SKM-1 treated with dmso at 0.1 percent for 144 hours (cell line): ENCODE measurements around the gene CCDC33.

ENCODE experiments used
- DNase-seq: peaks from one replicate; lab custom pipeline; 2025; ENCODE audit not compliant: unreplicated experiment; lab: John Stamatoyannopoulos, UW

Gene CCDC33

DNA sequence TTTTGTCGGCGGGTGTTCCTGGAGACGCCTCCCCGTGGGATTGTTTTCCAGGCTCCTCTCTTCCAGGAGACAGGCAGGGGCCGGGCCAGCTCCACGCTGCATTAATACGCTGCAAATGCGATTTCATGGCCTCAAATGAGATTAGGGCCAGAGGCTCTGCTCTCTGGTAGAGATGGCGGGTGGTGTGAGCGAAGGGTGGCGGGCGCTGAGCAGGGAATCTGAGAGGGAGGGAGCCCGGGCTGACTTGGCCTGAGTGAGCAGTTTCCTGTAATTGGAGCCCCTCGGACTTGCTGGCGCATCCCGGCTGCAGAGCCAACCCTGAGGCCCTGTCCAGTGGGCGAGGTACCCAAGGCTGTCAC is 7.4 kb upstream of the CCDC33 start:
- DNase-seq = no peak

DNA sequence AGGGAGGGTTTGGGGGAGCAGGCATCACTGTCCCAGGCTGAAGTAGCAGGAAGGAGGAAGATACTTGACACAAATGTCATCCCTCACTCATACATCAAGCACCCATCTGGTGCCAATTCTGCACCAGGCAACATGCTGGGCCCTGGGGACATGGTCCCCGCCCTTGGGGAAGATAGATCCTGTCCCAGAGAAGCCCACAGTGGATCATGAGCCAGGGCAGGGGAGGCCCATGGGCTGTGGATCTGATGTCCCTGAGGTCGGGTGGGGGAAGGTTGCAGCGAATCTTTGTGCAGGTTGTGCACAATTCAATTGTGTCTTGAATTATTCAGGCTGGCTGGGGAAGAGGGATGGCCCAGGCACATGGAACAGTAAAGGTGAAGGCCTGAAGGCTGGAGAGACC is 6.4 kb upstream of the CCDC33 start:
- no peak for DNase-seq

DNA sequence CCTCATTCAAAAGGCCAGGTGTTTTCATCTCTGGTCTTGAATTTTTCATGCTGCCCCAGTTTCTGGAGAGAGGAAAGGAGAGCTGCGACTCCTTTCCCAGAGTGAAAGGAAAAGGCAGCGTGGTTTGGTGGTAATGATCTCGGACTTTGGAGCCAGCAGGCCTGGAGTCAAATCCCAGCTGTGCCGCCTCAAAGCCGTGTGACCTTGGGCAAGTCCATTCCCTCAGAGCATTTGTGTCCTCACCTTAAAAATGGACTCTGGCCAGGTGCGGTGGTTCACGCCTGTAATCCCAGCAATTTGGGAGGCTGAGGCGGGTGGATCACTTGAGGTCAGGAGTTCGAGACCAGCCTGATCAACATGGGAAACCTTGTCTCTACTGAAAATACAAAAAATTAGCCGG is 4.7 kb upstream of the CCDC33 start:
- DNase-seq = no peak

DNA sequence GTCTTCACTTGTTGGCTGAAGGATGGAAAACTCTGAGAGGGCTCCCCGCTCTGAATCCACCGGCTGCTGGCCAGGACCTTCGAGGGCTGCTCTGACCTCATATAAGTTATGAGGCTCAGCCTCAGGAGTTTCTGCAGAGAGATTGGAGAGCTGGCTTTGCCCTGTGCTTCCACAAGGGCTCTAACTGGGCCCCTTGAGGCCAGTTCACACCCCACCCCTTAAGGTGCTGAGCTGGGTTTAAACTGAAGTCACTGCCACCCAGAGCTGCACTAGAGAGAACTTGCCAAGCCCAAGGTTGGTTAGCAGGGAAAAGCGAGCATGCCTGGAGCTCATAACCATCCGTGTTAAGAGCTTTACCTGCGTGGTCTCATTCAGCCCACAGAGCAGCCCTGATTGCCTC is 2.8 kb upstream of the CCDC33 start:
- DNase-seq = no peak

DNA sequence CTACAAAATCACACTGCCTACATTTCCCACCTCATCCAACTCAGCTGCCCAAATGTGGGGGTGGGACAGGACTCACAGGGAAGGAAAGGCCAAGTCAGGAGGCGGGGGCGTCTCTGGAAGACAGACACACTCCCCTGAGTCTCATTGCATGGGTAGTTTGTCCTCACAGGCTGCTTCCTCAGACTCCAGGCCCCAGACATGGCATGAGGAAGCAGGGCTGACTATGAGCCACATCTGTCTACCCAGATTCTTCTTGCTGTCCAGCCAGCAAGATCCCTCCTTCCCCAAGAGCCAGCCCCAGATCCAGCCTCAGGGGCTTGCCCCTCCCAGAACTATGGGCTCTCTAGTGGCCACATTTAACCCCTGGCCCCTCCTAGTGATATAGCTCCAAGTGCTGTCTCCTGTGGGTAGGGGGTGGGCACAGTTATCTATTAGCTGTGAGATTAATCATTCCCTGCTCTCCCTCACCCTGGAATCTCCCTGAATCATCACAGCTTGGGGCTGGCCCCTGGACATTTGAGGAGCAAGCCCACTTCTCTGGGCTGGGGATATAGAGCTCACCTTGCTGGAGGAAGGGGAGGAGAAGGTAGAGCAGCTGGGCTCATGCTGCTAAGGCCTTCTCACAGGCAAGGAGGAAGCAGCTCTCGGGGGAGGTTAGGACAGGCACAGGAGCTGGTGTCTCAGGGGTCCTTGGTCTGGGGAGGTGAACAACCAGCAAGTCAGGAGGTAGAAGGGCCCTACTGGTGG is 2.1 kb upstream of the CCDC33 start:
- no peak for DNase-seq

DNA sequence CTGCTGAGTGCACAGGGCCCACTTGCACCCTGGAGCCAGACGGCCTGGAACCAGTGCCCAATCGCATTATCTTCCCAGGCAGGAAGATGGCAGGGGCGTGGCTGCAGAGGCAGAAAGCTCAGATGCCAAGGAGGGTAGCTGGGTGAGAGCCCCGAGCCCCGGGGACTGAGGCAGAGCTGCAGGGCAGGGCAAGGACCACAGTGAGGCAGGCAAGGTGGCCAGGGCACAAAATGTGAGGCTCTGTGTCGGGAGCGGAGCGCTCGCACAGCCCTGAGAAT is 1.6 kb upstream of the CCDC33 start:
- DNase-seq = no peak

DNA sequence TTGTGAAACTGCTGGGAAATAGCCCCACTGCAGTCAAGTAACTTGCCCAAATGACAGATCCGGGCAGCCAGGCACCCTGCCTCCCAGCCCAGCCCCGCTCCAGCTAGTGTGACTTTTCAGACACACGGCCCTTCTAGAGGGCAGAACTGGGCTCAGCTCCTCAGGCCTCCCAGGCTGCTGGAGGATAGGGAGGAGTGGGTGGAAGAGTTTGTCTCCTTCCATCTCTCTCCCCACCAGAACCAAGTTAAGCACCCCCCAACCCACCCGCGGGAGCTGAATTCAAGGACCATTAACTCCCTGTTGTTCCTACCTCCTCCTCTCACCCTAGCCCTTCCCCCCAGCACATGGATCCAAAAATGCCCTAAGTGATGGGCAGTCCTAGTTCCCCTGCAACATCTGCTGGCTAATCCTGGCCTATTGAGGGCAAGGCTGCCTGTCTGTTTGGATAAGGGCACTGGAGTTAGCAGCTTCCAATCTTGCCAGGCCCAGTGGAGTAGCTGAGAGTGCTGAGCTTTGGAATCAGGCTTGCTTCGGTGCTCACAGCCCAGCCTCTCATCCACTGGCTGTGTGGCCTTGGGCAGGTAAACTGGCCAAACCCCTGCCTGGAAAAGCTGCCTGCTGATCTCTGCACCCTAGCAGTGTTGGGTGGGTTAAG is 3.1 kb downstream of the CCDC33 start:
- DNase-seq = no peak

DNA sequence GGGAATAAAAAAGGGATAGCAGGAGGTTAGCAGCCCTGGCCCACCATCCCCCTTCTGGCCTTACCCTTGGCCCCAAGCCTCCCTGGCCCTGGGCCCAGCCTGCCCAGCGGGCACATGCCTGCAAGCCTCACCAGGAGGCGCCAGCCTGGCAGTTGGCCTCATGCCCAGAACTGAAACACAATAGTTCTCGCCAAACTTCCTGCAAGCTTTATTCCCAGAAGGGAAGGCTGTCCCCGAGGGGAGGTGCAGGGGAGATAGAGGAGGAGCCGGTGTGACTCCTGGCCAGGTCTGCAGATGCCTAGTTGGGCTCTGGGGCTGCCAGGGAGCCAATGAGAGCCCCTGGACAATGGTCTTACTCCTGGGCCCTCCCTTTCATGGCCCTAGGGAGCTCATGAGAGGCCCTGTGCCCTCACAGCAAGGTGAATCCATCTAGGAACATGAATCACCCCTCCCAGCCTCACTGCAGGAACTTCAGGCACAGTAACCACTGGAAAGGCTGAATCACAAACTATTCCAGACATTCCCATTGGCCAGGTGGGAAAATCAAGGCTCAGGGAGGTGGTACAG is 4.0 kb downstream of the CCDC33 start:
- DNase-seq = no peak

DNA sequence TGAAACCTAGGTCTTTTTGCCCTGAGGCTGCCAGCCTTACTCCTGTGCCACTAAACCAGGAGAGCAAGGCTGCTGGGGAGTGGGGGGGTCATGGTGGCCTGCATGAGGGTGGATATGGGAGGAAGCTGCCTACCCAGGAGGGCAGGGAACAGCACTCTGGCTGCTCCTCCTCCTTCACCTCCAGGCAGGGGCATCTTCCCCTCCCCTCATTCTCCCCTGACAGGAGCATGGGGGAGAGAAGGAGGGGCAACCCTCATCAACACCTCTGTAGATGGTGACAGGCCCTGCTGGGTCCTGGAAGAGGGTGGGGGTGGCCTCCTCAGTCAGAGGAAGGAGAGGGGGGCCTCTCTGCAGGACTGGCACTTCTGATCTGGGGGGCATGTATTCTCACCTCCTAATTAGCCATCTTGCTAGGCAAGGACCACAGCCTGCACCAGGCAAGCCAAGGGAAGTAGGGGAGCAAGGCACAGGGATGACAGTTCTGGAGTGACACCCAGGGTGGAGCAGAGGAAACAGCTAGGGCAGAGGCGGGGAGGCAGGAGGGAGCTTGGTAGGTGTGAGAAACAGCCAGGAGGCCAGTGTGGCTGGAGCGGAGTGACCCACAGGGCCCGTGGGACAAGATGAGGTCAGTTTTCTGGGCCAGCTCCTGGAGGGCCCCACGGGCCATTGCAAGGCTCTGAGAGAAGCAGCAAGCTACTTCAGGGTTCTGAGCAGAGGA is 4.9 kb downstream of the CCDC33 start:
- no peak for DNase-seq

DNA sequence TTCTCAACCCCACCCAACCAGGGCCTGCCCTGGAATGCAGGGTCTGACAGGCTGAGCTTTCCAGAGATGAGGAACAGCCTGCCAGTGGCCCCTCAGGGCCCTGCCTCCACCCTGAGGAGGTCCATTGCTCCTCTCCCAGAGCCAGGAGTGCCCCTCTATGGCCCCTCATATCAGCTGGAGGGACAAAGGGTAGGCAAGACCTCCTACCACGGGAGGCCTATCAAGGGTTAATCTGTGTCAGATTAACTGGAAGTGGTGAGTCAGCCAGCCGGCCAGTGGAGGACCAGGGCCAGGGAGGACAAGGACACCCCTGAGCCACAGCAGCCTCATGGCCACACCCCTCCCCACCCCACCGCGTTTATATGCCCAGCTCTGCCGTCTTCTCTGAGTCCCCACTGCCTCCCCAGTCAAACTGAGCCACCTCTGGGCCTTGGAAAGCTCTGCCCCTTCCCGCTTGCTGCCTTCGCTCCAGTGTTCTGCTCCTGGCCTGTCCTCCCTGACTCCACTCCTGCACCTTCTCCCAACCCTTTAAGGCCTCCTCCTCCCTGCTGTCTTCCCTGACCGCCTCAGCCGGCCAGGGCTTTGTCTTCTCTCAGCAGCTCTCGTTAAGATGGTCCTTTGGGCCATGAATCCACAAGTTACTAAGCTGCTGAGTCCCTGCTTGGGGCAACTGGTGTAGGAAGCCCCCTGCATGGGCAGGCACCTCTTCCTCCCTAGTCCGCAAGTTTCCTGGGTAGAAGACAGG is 6.5 kb downstream of the CCDC33 start:
- DNase-seq = no peak

DNA sequence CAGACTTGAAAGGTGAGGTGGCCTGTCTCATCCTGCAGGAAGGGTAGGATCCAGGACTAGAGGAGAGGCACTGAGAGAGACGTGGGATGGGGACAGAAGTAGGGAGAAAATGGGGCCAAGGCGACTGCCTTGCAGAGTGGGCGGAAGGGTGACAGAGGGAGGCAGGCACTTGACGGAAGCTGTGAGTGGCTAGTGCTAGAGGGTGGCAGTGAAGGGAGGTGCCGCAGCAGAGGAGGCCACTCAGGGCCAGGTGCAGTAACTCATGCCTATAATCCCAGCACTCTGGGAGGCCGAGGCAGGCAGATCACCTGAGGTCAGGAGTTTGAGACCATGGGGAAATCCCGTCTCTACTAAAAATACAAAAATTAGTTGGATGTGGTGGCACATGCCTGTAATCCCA is 7.3 kb downstream of the CCDC33 start:
- DNase-seq = no peak

DNA sequence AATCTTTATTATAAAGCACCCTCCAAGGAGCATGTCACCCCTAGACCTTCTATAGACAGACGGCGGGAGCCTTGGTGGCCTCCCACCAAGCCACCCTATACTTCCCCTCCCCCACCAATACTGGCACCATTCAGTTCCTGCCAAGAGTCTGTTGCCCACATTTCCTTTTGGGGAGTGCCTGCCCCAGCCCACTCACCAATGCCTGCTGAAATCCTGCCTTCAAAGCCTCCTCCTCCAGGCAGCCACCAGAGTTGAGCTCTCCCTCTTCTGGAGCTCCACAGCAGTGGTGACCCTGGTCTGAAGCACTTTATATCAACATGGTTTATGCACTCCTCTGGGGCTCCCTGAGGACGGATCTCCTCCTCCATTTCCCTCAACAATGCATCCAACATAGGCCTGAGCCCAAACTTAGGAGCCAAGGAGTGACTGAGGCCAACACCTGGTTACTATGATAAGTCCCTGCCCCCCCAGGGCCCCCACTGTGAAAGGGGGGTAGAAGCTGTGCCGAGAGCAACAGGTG is 8.8 kb downstream of the CCDC33 start:
- DNase-seq = no peak

DNA sequence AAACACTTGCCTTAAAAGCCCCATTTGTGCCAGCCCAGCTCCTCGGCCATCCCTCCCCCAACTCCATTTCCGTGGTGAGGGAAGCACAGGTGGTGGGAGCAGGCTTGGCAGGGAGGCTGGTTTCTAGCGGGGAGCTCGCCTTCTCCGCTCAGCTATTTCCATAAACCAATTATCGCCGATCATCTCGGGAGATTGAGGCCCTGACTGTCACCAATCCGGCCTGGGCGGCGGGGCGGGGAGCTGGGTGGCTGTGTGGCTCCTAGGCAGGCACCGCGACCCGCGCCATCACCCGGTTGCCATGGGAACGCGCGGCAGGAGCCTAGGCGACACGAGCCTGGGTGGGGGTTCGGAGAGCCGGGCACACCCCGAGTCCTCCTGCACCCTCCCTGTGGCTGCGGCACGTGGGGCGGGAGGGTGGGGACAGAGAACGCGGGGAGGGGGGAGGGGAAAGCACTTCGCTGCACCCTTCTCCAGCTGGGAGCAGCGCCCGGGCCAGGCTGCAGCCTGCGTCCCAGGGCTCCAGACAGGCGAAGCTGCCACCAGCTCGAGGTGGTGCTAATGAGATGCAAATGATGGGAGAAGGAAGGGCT is 9.3 kb downstream of the CCDC33 start:
- no peak for DNase-seq

DNA sequence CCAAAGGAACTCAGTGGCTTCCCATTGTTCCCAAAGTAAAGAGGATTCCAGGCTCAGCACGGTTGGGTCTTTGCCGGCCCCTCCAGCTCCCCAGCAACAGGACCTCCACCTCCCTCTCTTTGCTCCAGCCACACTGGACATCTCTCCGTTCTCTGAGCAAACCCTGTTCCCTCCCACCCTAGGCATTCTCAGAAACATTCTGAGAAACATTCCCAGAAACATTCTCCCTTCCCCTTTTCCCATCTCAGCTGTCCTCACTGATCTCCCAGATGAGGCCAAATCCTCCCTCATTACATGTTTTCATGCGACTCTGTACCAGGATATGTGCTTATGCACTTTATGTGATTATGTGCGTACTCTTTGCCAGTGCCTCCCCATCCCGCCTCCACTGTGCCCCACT is 14.1 kb downstream of the CCDC33 start:
- DNase-seq = no peak

DNA sequence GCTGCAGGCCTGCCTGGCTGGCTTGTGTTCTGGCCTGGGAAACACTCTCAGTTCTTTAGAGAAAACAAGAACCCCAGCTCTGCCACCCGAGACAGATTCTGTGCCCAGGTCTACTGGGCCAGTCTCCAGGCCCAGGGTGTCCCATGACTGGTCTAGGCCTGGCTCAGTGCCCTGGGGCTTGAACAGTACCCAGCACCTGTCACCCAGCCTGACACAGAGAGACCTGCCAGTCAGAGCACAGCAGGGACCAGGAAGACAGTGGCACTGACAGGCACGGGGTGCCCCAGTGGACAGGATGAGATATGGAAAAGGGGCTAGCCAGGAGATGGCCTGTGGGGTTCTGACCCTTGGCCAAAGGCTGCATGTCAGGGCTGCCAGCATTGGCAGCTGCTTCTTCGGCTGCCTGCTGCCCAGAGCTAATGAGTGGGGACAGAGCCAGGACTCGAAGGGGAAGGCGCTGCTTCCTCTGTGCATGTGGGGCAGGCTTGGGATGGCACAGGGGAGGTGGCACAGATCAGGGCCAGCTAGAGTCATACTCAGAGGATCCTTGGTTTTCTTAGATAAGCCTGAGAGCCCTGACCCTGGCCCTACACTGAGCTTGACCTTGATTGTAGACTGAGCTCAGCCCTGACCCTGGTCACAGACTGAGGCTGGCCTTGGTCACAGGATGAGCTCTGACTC is 15.1 kb downstream of the CCDC33 start:
- DNase-seq = no peak

DNA sequence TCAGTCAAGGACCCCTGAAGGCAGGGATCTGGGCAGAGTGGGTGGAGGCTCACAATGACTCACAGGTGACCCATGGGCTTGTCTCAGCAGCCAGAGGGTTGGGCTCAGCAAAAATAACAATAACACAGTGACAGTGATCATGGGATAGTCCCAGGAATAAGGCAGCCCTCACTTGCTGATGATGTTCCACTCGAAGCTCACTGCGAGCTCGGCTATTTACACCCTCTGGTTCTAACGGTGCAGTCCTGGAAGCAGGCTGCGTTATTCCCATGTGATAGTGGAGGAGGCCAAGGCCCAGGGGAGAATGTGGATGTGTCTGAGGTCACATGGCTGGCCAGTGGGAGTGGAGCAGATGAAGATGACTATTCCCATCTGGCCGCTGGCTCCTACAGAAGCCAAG is 16.2 kb downstream of the CCDC33 start:
- DNase-seq = no peak

DNA sequence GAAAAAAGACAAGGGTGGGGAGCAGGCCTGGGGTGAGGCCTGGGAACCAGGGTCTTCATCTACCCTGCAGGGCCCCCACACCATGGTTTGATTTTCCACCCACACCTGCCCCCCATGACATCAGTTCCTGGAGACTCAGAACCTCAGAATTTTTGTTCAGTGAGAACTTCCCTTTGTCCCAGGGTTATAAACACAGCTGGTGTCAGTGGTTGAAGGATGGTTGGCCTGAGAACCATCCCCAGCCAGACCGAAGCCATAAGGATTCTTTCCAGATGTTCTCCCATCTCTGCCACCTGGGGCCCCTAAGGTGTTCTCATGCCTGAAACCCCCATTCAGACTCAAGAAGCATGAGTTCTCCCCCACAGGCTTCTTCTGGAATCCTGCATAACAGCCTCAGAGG is 16.6 kb downstream of the CCDC33 start:
- no peak for DNase-seq

DNA sequence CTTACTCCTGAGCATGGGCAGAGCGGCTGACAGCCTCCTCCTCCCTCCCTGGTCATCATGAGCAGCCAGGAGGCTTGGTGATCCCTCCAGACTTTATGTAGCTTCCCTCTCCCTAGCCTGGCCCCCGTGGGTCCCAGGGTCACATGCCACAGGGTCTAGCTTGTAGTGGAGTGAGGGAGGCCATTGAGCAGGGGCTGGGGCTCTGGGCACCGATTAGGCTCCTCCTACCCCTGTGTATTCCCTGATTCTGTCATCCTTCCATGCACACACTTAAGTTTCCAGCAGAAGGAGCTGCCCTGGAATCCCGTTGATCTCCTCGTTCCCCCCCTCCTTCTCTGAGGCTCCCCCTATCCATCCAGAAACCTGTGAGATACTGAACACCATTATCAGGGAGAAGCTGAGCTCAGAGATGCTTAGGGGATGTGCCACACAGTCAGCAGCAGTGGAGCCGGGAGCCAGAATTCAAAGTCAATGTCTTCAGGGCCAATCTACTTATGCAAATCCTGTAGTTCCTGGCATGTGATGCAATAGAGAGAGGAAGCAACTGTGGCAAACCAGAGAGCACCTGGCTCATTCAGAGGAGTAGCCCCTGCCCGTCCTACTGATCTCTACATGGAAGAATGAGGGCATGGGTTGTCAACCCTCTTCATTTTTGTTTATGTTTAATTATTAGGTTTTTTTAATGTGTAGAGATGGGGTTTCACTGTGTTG is 17.2 kb downstream of the CCDC33 start:
- no peak for DNase-seq

DNA sequence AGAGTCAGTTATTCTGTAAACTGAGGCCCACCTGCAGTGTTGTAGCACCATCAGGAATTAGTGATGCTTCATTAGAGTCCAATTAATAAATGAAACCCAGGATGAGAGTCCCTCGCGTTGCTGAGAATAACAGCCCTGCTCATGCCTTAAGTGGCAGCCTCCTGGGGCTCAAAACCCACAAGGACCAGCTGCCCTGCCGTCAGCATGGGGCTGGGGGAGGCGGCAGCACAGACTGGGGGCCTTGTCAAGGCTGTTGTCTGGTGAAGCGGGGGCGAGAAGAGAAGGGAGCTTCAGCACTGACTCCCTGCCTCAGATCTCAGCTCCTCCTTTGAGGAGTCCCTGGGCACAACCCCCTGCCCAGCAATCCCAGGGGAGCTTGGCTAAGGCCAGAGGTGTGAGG is 21.0 kb downstream of the CCDC33 start:
- no peak for DNase-seq

DNA sequence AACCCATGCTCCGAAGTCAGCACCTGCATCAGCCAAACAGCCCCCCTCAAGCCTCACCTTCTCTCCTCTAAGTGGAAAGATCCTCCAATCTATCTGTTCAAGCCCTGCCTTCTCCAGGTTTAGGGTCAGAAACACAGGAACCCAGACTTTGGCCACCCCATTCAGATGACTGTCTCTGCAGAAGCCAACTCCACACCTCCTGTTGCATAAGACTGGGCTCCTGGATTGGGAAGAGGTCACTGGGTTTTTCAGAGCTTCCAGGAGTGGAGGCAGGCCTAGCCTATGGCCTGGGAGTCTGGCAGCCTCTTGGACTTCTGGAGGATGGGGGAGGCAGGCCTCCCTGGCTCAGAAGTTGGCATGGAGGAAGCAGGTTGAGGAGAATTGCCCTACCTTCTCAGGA is 21.5 kb downstream of the CCDC33 start:
- DNase-seq = no peak
